Endothelial cell of umbilical vein (primary cell): ENCODE data around the gene USP40. TPM values are rescaled to one million over a fixed set of nuclear protein-coding genes. Genes with fewer than 3 reads are reported as not detected.

Experiments
- BruUV-seq: library from RNA; stranded (reverse); fragments of 400-500 nt; replicated peaks from 2 replicates; lab custom pipeline; 2021; lab: Mats Ljungman, UMichigan
- CTCF ChIA-PET: fragments of 300-600, 350-600 bp; sonication (Branson Sonifier 250); formaldehyde crosslinking; loops from one replicate; lab custom pipeline; 2021; ENCODE audit warnings: antibody characterized with exemption, inconsistent platforms; lab: Charles Lee
- POLR2A ChIA-PET: fragments of 300-600, 350-600 bp; sonication (Branson Sonifier 250); formaldehyde crosslinking; loops from one replicate; lab custom pipeline; 2021; ENCODE audit warnings: antibody characterized with exemption, inconsistent platforms; lab: Charles Lee
- DNase-seq: peaks from one replicate; pipeline ENCODE4 v3.0.0-alpha.2; 2011; ENCODE audit warnings: low read depth, low spot score
- FAIRE-seq: peaks from 2 replicates; lab custom pipeline; 2011; peaks lifted over from hg19 to GRCh38; lab: Jason Lieb, UNC
- H2AFZ ChIP-seq: 2 replicates; pipeline ENCODE4 v1.6.0; 2012; ENCODE audit warnings: low read depth, low read length, control low read depth, inconsistent platforms
- H3K27ac ChIP-seq: 2 replicates; pipeline ENCODE4 v1.5.1; 2011; ENCODE audit warnings: low read depth, mild to moderate bottlenecking, control low read depth, low read length, moderate library complexity; ENCODE audit not compliant: insufficient read depth
- H3K27me3 ChIP-seq, 2 experiments: 2 replicates each; pipeline versions ENCODE4 v1.6.0 to v1.6.1; 2011; ENCODE audit warnings: low read length in 2 of 2, mixed read lengths in 1 of 2; ENCODE audit not compliant: control insufficient read depth in 2 of 2, insufficient read depth in 2 of 2
- H3K36me3 ChIP-seq, 2 experiments: 2 replicates in 1 of 2; 3 replicates in 1 of 2; pipeline ENCODE4 v1.5.1; 2011; ENCODE audit warnings: low read length in 2 of 2, mild to moderate bottlenecking in 1 of 2, moderate library complexity in 1 of 2; ENCODE audit not compliant: control insufficient read depth in 2 of 2, insufficient read depth in 2 of 2; ENCODE audit errors: extremely low read depth in 1 of 2
- H3K4me1 ChIP-seq: 3 replicates; pipeline ENCODE4 v1.5.1; 2011; ENCODE audit warnings: mild to moderate bottlenecking, low read length; ENCODE audit not compliant: control insufficient read depth, insufficient read depth; ENCODE audit errors: extremely low read depth
- H3K4me2 ChIP-seq: 2 replicates; pipeline ENCODE4 v1.6.1; 2011; ENCODE audit warnings: low read length, control low read depth, mixed read lengths; ENCODE audit not compliant: insufficient read depth
- H3K4me3 ChIP-seq, 3 experiments: fragments of 200-600 bp in 1 of 3; sonication (generic), shearing (Covaris generic) in 1 of 3; replicated peaks in 1 of 3; 2 replicates each; pipeline ENCODE4 v1.5.1; 2011 to 2016; ENCODE audit warnings: control low read depth in 3 of 3, low read length in 3 of 3, mild to moderate bottlenecking in 2 of 3, inconsistent platforms in 1 of 3, low read depth in 1 of 3, moderate library complexity in 1 of 3; ENCODE audit not compliant: insufficient read depth in 1 of 3
- H3K79me2 ChIP-seq: 2 replicates; pipeline ENCODE4 v1.6.0; 2012; ENCODE audit warnings: low read length, inconsistent platforms; ENCODE audit not compliant: control insufficient read depth, insufficient read depth
- H3K9ac ChIP-seq: replicated peaks from 2 replicates; pipeline ENCODE3; 2011; ENCODE audit warnings: low read length, control low read depth; ENCODE audit not compliant: insufficient read depth; ENCODE audit errors: extremely low read depth
- H3K9me1 ChIP-seq: replicated peaks from 3 replicates; pipeline ENCODE4 v1.6.0; 2011; ENCODE audit warnings: mild to moderate bottlenecking, low read length; ENCODE audit not compliant: control insufficient read depth, insufficient read depth; ENCODE audit errors: extremely low read depth
- H3K9me3 ChIP-seq: replicated peaks from 2 replicates; pipeline ENCODE4 v1.5.1; 2012; ENCODE audit warnings: low read length, inconsistent platforms; ENCODE audit not compliant: control insufficient read depth, insufficient read depth
- H4K20me1 ChIP-seq: replicated peaks from 2 replicates; pipeline ENCODE3; 2011; ENCODE audit warnings: mild to moderate bottlenecking, low read length; ENCODE audit not compliant: control insufficient read depth, insufficient read depth; ENCODE audit errors: extremely low read depth
- CTCF ChIP-seq, 2 donors: IDR thresholded peaks; 1 replicate in 1 of 2; 2 replicates in 1 of 2; pipeline ENCODE4 v1.5.1; 2011; ENCODE audit warnings: low read length in 2 of 2, mild to moderate bottlenecking in 2 of 2, moderate library complexity in 2 of 2, control low read depth in 1 of 2, inconsistent platforms in 1 of 2, low read depth in 1 of 2; ENCODE audit not compliant: insufficient read depth in 1 of 2; ENCODE audit errors: extremely low read depth in 1 of 2
- EZH2 ChIP-seq: IDR thresholded peaks from 2 replicates; pipeline ENCODE4 v1.6.1; 2012; ENCODE audit warnings: borderline replicate concordance, low read depth, mild to moderate bottlenecking, moderate library complexity, low read length, inconsistent platforms; ENCODE audit not compliant: severe bottlenecking
- FOS ChIP-seq: IDR thresholded peaks from 2 replicates; pipeline ENCODE4 v1.6.1; 2011; ENCODE audit warnings: mild to moderate bottlenecking, low read length, moderate library complexity, borderline replicate concordance; ENCODE audit not compliant: insufficient read depth
- GATA2 ChIP-seq: IDR thresholded peaks from 2 replicates; pipeline ENCODE4 v1.7.0; 2011; ENCODE audit warnings: low read depth, mild to moderate bottlenecking, moderate library complexity, mixed read lengths, low read length; ENCODE audit not compliant: insufficient read length, insufficient read depth
- JUN ChIP-seq: IDR thresholded peaks from 2 replicates; pipeline ENCODE4 v1.6.1; 2011; ENCODE audit warnings: borderline replicate concordance, low read depth; ENCODE audit not compliant: insufficient read length, insufficient read depth
- MYC ChIP-seq: IDR thresholded peaks from one replicate; pipeline ENCODE4 v1.6.1; 2011; ENCODE audit warnings: mild to moderate bottlenecking, low read depth, low read length
- POLR2A ChIP-seq: IDR thresholded peaks from 2 replicates; pipeline ENCODE4 v1.6.1; 2012; ENCODE audit warnings: low read depth, mild to moderate bottlenecking, control low read depth, low read length
- POLR2AphosphoS5 ChIP-seq: IDR thresholded peaks from 2 replicates; pipeline ENCODE4 v1.6.1; 2012; ENCODE audit warnings: low read depth, mild to moderate bottlenecking, control low read depth, low read length, moderate library complexity; ENCODE audit not compliant: insufficient read depth
- dilution Hi-C: fragments of 300-500 bp; cut with MboI; formaldehyde crosslinking; loops from one replicate; pipeline ENCODE4 v1.15.0; 2019; ENCODE audit warnings: low sequenced_read_pairs; ENCODE audit not compliant: extremely low pct_ligation_motif_present
- intact Hi-C: fragments of 100-400 bp; cut with micrococcal nuclease; formaldehyde crosslinking; loops from one replicate; pipeline ENCODE4 v1.10.0; 2022
- polyA plus RNA-seq, 4 experiments: library from polyadenylated mRNA; depleted of rRNA in 3 of 4; stranded (reverse) in 3 of 4; unstranded in 1 of 4; fragments of >200 nt; gene quantifications; 2 replicates each; pipeline versions ENCODE4 v1.2.1 to v1.2.3, GENCODE V29; 2011 to 2012; ENCODE audit warnings: missing spikeins in 1 of 4
- total RNA-seq: library from RNA; stranded (reverse); gene quantifications from 2 replicates; pipeline ENCODE4 v1.2.3, GENCODE V29; 2021
- TF ChIP-seq, protein P1 (sequence below): IDR thresholded peaks from 2 replicates; pipeline ENCODE4 v1.6.1; 2011; ENCODE audit not compliant: insufficient read depth, insufficient read length

USP40 gene
- total and polyA plus RNA-seq, 2 donors (not counting 3 experiments of a cell fraction or from before 2014, with no cell fraction given): 32.2 to 32.5 TPM

DNA sequence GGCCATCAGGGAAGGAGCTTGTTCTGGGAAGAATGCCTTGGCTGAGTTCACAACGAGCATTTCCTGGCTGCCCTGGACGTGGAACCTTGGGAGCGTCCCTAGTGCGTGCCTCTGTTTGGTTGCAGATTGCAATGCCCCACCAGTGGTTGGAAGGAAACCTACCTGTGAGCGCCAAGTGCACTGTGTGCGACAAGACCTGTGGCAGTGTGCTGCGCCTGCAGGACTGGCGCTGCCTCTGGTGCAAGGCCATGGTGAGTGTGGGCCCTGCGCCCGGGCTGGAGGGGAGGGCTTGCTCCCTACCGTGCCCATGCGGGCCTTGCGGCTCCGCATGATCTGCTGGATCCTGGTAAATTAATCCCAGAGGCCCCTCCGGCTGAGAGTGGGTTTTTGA is 130.4 kb downstream of the USP40 start:
- Histone ChIP-seq H3K9me1 (no peaks in the 10 kb centered on the region), H3K9ac (no peak overlapping the region), H3K9me3 (no peaks in the 10 kb centered on the region), H3K27me3 (no peaks in the 10 kb centered on the region), H4K20me1 (no peaks in the 10 kb centered on the region), H3K4me2 (no peak overlapping the region), H3K4me1 (no peaks in the 10 kb centered on the region), H3K4me3 (no peak overlapping the region), H3K36me3 (peaks cover 0 to 12% of the 10 kb centered on the region in 2 experiments), H3K27ac (no peak overlapping the region), H2AFZ (no peak overlapping the region), H3K79me2 (no peaks in the 10 kb centered on the region)
- CTCF ChIA-PET: interaction anchor here (1.2 to 2.5 kb wide), 2 partner anchors 7 to 12 kb away, joined by 9 to 11 read pairs; no protein-coding TSS in a partner anchor
- POLR2A ChIA-PET: no interaction called here
- no peak for TF ChIP-seq POLR2AphosphoS5
- TF ChIP-seq MYC: no peak
- TF ChIP-seq FOS: no peak
- no peak for TF ChIP-seq JUN
- TF ChIP-seq EZH2: no peak
- no peak for TF ChIP-seq POLR2A
- no peak for TF ChIP-seq CTCF (IDR thresholded peaks at IDR 0.05; ENCODE audit: extremely low read depth in 1 of 2, insufficient read depth in 1 of 2, low read depth in 1 of 2, low read length in 2 of 2)
- no peak for TF ChIP-seq GATA2
- TF ChIP-seq, protein P1, sequence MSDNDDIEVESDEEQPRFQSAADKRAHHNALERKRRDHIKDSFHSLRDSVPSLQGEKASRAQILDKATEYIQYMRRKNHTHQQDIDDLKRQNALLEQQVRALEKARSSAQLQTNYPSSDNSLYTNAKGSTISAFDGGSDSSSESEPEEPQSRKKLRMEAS: no peak
- no peak for DNase-seq
- dilution Hi-C loops: no loop called here
- intact Hi-C loops: no loop called here
- FAIRE-seq: no peak
- no TSS peak for BruUV-seq
